ENCODE data around the gene ARHGAP27. TPM values are rescaled to one million over a fixed set of nuclear protein-coding genes. Genes with fewer than 3 reads are reported as not detected.

ARHGAP27 gene
- total and polyA plus RNA-seq, 2 of the 4 experiments (the other 2 are of a cell fraction): under 0.01 to 0.89 TPM

DNA sequence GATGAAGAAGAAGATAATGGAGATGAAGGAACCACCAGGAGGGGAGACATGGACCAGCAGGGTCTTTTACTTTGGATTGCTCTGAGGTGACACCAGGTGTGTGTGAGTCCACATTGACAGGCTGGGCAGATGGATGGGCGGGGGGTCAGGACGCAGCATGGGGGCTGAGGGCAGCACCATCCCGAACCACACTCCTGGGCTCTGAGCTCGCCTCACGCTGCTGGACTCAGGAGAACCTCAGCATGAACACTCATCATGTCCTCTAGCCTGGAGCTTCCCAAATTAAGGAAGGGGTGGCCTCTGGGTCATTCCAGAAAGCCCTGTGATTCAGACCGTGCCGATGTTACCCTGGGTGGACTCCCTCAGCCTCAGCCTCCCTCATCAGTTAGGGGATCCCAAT is 65.5 kb downstream of the ARHGAP27 start:
- Histone ChIP-seq H2BK15ac (ENCODE audit: low read depth, low read length) (peak overlapping the region; percentile 96), H3K79me1 (ENCODE audit: low read depth in 1 of 2, low read length in 2 of 2) (0 out of 4 replicates have a peak, but pooled peaks cover 0 to 5% of the 10 kb centered on the region in 2 experiments), H2AK5ac (ENCODE audit: low read depth, low read length) (peak overlapping the region; percentile 99), H3K9ac (ENCODE audit: low read depth, low read length) (no peak overlapping the region), H4K91ac (ENCODE audit: insufficient read depth, low read depth, low read length) (peak overlapping the region; percentile 90), H3K18ac (ENCODE audit: low read depth, low read length) (peak overlapping the region; percentile 76; the same call in 1 of the 2 replicates), H4K8ac (ENCODE audit: low read depth in 2 of 2, low read length in 2 of 2) (peak overlapping the region; percentile 55 to 68), H2AFZ (replicated peaks; ENCODE audit: low read length, poor library complexity) (no peak overlapping the region), H3K9me1 (ENCODE audit: insufficient read depth, low read length) (peaks cover 6% of the 10 kb centered on the region), H3K9me3 (ENCODE audit: control insufficient read depth, insufficient read depth, low read length) (peaks cover 2% of the 10 kb centered on the region; the same call in 1 of the 2 replicates), H3K27ac (ENCODE audit: insufficient read depth, low read length) (0 out of 2 replicates have a peak overlapping the region, but pooled peaks have one; percentile 8), H3K4me3 (ENCODE audit: insufficient read depth, low read depth, low read length) (no peak overlapping the region), H2BK5ac (ENCODE audit: low read depth, low read length, poor library complexity, severe bottlenecking) (peak overlapping the region; percentile 8), H4K5ac (ENCODE audit: low read depth, low read length) (peak overlapping the region; percentile 43; the same call in 1 of the 2 replicates), H3K14ac (replicated peaks; ENCODE audit: low read depth, low read length) (peak overlapping the region; percentile 86), H4K20me1 (ENCODE audit: insufficient read depth, low read length) (no peaks in the 10 kb centered on the region), H3K23ac (ENCODE audit: low read depth, low read length) (no peak overlapping the region), H3K27me3 (ENCODE audit: control insufficient read depth, insufficient read depth, low read length) (no peaks in the 10 kb centered on the region), H3K4me2 (ENCODE audit: low read depth, low read length) (no peak overlapping the region), H3K4ac (ENCODE audit: low read depth, low read length) (peak overlapping the region; percentile 83), H2BK20ac (ENCODE audit: low read depth, low read length) (peak overlapping the region; percentile 79), H2BK120ac (ENCODE audit: low read depth, low read length) (peak overlapping the region; percentile 76), H3K36me3 (ENCODE audit: control insufficient read depth, insufficient read depth, low read length) (no peaks in the 10 kb centered on the region), H2AK9ac (replicated peaks; ENCODE audit: low read depth, low read length, poor library complexity) (peak overlapping the region; percentile 15), H3K56ac (ENCODE audit: extremely low read depth, insufficient read depth, low read length) (no peak overlapping the region; the same call in 1 of the 2 replicates), H3K4me1 (ENCODE audit: control insufficient read depth, insufficient read depth, low read length) (peaks cover 26% of the 10 kb centered on the region)
- intact Hi-C loops (cut with micrococcal nuclease) (no loop called here), dilution Hi-C loops (cut with HindIII; ENCODE audit: low sequenced_read_pairs, unreplicated experiment) (no loop called here), in situ Hi-C loops (cut with MboI; ENCODE audit: low sequenced_read_pairs) (no loop called here)
- BruUV-seq (replicated peaks): no TSS peak
- TF ChIP-seq SMC3 (IDR thresholded peaks at IDR 0.05; ENCODE audit: low read depth, low read length) (no peak), CHD1 (IDR thresholded peaks at IDR 0.05; ENCODE audit: low read depth, low read length) (no peak), BHLHE40 (IDR thresholded peaks at IDR 0.05; ENCODE audit: low read depth, low read length) (no peak), CTCF (conservative IDR thresholded peaks at IDR 0.05; ENCODE audit: low read depth, low read length) (no peak)
- TF ChIP-seq, protein P1, sequence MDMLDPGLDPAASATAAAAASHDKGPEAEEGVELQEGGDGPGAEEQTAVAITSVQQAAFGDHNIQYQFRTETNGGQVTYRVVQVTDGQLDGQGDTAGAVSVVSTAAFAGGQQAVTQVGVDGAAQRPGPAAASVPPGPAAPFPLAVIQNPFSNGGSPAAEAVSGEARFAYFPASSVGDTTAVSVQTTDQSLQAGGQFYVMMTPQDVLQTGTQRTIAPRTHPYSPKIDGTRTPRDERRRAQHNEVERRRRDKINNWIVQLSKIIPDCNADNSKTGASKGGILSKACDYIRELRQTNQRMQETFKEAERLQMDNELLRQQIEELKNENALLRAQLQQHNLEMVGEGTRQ (IDR thresholded peaks at IDR 0.05; ENCODE audit: low read depth, low read length): no peak
- 91% methylated on average over 4 of the region's 7 CpGs; no CpG with 5 or more reads in 1 of the 2 experiments for WGBS, 2 experiments (ENCODE audit: extremely low coverage in 2 of 2, insufficient read length in 1 of 2)
- no peak for ATAC-seq (ENCODE audit: low read depth)
- CTCF ChIA-PET: no interaction called here
- no peak for DNase-seq
- POLR2A ChIA-PET (ENCODE audit: unreplicated experiment): no interaction called here

All from IMR-90 (cell line).